ENCODE data around the gene EEF1AKMT3.
A peak's percentile ranks its signal among the peaks of the same experiment; 100 is the strongest.

The EEF1AKMT3 gene

DNA sequence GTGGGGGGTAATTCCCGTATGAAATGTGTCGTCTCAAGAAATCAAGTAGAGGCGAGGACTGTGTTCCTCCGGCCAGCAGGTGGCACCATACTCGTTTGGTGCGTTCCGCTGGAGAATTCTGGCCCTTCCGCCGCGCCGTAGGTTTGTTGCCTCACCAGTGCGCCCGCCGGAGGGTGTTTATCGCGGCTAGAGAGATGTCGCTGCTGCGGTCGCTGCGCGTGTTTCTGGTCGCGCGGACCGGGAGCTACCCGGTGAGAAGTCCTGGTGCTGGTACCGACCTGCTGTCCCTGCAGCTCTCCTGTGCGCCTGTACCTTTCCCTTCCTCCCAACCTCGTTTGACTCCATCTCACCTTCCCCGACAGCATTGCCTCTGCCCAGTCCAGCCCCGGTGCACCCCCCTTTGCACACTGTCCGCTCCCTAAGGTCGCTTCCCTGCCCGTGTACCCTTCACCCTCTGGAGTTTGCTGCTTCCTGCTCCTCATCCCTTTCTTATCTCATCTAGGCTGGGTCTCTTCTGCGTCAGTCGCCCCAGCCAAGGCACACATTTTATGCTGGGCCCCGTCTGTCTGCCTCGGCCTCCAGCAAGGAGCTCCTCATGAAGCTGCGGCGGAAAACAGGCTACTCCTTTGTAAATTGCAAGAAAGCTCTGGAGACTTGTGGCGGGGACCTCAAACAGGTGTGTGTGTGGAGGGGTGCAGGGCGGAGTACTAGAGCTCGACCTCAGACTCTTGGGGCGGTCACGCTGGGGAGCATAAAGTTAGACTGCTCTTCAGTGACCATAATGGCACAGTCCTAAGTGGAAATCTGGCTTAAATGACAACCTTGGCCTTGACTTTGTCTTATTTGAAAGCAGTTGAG, 10.4 kb downstream of the EEF1AKMT3 start, which contains the start of gene TSFM:
TSS of gene TSFM (plus strand) at position 180 of the 858 bp plus-strand sequence. CDS start at position 195, 15 bp downstream.
- DNase-seq (ENCODE audit: low read depth in 2 of 2), result peak; percentile 94 to 97

GRCh38 chr12:57783466-57783801, 11.0 kb downstream of the EEF1AKMT3 start:
- DNase-seq (ENCODE audit: low read depth in 2 of 2), result no peak

DNA sequence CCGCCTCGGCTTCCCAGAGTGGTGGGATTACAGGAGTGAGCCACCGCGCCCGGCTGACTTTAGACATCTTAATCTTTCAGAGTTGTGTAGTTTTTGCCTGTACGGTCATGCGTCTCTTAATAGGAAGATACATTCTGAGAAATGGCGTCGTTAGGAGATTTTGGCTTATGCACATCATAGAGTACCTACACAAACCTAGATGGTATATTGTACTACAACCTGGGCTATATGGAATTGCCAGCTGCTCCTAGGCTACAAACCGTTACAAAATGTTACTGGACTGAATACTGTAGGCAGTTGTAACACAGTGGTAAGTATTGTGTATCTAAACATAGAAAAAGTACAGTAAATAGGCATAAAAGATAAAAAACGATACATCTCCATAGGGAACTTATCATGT, 11.4 kb downstream of the EEF1AKMT3 start:
- no peak for DNase-seq (ENCODE audit: low read depth in 2 of 2)

GRCh38 chr12:57793920-57794319, 21.5 kb downstream of the EEF1AKMT3 start:
- DNase-seq (ENCODE audit: low read depth in 2 of 2), result no peak

DNA sequence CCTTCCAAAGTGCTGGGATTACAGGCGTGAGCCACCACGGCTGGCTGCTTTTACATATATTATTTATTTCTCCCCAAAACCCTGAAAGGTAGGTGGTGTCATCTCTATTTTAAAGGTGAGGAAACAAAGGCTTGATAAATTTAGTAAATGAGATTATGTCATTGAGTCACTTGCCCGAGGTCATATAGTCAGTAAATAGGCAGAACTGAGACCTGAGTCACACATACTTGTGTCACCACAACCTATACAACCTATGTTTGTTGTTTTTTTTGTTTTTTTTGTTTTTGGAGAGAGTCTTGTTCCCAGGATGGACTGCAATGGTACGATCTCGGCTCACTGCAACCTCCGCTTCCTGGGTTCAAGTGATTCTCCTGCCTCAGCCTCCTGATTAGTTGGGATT, 22.9 kb downstream of the EEF1AKMT3 start:
- DNase-seq (ENCODE audit: low read depth in 2 of 2), result no peak

GRCh38 chr12:57796996-57797395, 24.6 kb downstream of the EEF1AKMT3 start:
- DNase-seq (ENCODE audit: low read depth in 2 of 2), result no peak

GRCh38 chr12:57797933-57798332, 25.5 kb downstream of the EEF1AKMT3 start:
- no peak for DNase-seq (ENCODE audit: low read depth in 2 of 2)

GRCh38 chr12:57800965-57801364, 28.6 kb downstream of the EEF1AKMT3 start:
- no peak for DNase-seq (ENCODE audit: low read depth in 2 of 2)

DNA sequence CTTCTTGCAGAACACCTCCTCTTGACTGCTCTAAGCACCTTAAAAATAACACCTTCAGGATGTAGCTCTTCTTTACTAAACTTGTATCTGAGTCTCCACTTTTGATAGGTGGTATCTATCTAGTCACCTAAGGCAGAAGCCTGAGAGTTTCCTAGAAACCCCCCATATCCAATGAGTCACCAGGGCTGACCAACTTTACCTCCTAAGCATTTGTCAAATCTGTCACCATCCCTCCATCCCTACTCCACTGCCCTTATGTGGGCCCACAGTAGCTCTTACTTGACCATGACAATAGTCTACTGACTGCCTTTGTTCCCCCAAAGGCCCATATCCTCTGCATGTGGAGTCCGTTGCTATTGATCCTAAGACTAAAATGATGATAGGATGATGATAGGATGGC, 30.2 kb downstream of the EEF1AKMT3 start:
- DNase-seq (ENCODE audit: low read depth in 2 of 2), result no peak

DNA sequence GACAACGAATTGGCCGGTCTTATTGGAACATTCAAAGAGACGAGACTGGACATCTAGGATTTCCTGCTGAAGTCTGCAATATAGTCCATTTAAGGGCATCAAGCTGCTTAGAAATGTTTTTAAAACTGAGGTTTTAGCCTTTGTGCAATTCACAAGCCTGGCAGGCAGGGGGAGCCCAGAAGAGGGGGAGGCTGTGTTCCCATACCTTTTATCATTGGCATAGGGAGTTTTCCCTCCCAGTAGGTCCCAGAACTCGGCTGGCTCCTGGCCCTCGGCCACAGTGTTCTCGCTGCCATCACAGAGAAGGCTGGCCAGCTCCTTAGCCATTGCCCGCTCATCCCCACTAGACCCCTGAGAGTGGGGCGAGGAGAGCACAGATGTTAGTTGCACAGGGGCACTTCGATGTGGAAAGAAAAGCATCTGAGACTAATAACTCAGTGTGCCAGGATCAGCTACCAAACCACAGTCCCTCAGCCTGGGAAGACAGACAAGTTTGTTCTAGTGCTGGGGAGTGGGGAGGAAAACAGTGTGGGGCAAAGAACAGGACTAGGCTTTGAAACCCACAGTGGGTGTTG, 31.0 kb downstream of the EEF1AKMT3 start:
- DNase-seq (ENCODE audit: low read depth in 2 of 2), result no peak

DNA sequence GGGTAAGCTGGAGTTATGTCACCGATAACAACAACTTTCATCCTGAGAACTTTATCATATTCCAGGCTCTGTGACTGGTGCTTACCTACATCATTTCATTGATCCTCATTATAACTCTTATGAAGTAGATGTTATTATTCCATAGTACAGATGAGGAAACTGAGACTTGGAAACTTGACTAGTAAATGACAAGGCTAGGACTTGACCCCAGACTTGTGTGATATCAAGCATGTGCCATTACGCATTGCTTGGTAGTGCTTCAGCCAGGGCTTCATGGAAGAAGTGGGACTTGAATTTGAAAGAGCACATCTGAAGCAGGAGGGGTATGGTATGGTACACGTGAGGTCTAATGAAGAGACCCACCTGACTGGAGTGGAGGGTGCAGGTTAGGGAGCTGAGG, 34.3 kb downstream of the EEF1AKMT3 start:
- no peak for DNase-seq (ENCODE audit: low read depth in 2 of 2)

DNA sequence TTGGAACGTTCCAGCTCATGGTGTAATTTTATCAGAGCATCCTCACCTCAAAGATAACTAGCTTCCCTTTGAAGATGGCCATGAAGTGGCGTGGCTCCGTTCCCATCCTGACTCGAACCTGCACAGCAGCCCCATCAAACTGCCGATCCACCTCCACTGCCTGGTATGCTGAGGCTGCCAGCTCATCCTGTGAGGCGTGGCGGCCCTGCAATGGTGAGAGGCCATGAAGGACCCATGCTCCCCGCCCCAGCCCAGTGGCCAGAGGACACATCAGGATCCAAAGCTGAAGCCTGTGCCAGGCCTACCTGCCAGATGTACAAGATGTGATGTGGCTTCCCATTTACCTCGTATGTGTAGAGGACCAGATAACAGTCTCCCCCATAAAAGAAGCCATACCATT, 34.9 kb downstream of the EEF1AKMT3 start:
- no peak for DNase-seq (ENCODE audit: low read depth in 2 of 2)

GRCh38 chr12:57808351-57808750, 35.9 kb downstream of the EEF1AKMT3 start:
- no peak for DNase-seq (ENCODE audit: low read depth in 2 of 2)

DNA sequence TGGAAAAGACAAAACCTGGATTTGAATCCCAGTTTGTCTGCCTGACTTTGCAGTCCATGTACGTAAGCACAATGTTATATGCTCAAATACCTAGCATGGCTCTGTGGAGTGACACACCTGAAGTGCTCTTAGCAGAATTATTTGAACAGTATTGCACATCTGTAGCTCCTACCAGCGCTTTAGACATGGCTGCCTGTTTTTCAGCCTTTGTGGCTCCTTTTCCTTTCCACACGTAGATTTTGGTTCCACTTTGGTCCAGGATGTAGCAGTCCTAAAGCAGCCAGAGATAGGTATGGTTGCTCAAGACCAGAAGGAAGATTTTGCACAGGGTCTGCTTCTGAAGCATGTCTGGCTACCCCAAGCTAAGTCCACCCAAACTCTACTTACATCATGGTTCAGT, 37.0 kb downstream of the EEF1AKMT3 start:
- no peak for DNase-seq (ENCODE audit: low read depth in 2 of 2)

DNA sequence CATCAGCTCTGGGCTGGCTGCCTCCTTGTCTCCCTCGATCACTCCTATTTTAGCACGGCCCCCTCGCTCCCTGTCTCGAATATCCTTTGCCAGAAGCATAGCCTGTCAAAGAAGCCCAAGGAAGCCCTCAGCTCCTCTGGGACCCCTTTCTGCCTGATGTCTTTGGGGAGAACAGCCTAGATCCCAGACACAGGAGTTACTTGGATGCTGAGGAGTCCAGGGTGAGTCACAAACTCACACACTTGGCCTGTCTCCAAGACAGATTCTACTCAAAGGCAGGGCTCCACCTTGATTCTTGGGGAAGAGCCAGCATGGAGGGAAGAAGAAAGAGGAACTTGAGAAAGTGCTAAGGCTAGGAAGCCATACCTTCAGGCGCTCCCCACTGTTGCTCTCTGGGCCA, 38.0 kb downstream of the EEF1AKMT3 start:
- no peak for DNase-seq (ENCODE audit: low read depth in 2 of 2)

DNA sequence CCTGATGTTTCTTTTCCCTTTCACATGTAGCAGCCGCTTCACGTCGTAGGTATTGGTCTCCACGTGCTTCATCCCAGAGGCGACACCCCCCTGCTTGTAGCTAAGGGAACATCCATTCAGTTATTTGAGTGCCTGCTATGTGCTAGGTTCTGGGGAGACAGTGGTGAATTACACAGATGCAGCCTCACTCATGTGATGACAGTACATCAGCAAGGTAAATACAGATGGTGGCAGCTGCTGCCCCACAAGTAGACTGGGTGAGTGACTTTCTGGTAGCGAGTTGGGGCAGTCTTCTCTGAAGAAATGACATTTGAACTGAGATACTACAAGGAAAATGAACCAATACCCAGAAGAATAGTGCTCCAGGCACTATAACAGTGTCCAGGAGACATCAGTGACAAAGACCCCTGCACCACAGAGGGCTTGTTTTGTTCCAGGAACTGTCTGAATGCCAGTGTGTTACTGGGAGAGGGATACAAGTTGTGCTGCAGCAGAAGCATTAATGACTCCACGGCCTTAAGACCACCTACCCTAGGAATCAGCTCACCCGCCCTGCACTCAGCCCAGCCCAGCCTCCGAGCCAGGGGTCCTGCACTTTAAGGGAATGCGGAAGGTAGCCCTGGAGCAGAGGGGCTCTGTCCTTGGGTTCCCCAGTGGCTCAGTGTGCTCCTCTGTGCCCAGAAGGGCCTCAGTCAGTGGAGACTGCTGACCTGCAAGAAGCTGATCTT, 38.8 kb downstream of the EEF1AKMT3 start:
- DNase-seq (ENCODE audit: low read depth in 2 of 2), result no peak

DNA sequence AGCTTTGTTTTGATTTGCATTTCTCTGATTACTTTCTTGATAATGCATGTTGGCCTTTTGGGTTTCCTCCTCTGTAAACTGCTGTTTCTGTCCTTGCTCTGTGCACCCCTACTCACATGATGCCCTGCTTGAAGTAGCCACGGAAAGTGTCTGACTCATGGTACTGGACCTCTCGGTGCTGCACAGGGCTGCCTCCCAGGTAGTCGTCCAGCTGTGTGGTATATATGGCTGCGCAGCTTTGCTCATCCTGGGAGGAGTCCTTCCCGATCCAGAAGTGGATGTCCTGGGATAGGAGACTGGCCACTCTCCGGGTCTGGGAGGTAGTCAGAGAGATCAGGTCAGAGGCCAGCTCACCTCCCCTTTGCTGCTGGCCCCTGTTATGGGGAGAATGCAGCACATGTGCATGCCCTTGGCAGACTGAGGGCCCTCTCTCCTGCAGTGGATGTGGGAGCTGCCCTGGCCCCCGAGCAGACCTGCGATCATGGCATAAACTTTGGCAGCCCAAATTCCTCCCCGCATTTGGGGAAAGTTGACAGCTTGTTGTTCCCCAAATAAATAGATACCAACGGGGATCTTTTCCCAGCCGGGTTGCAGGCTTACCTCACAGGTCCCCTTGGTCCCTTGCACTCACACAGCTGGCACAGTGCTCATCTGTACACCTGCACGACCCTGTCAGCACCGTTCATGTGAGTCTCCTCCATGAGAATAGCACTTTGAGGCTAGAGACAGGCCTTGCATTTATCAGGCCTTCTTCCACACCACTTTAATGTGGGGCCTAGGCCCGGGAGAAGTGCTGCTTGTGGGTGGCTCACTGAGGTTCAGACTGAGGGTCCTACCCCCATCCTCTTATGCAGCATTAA, 40.9 kb downstream of the EEF1AKMT3 start:
- no peak for DNase-seq (ENCODE audit: low read depth in 2 of 2)

DNA sequence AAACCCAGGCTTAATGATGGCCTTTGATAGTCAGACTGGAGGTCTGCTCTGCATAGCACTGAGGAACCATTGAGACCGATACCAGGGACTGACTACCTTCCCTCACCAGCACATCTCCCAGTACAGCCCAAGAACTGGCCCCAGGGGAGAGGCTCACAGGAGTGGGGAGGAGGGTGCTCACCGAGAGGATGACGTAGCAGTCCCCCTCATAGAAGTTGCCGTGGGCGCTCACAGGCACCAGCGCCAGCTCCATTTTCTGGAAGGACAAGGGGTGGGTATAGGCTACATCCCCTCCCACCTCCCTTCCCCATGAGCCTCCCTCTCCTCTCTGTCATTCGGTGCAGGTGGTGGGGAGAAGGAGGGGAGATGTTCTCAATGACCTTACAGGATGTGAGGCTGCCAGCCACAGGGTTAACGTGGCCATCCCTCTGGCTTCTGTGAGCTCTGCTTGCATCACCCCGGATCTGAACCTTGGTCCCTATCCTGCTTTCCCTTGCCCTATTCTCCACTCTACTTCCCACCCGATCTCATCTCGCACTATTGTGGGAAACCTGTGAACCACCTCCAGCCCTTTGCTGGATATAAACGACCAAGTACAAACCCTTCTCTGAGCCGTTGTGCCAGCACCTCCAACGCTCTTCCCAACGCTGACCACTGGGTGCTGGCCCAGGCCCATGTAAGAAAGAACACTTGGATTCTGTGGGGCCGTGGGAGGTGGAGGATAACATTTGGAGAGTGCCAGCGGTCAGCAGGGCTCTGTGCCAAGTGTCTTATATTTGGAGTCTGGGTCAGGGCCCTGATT, 41.8 kb downstream of the EEF1AKMT3 start:
- no peak for DNase-seq (ENCODE audit: low read depth in 2 of 2)

DNA sequence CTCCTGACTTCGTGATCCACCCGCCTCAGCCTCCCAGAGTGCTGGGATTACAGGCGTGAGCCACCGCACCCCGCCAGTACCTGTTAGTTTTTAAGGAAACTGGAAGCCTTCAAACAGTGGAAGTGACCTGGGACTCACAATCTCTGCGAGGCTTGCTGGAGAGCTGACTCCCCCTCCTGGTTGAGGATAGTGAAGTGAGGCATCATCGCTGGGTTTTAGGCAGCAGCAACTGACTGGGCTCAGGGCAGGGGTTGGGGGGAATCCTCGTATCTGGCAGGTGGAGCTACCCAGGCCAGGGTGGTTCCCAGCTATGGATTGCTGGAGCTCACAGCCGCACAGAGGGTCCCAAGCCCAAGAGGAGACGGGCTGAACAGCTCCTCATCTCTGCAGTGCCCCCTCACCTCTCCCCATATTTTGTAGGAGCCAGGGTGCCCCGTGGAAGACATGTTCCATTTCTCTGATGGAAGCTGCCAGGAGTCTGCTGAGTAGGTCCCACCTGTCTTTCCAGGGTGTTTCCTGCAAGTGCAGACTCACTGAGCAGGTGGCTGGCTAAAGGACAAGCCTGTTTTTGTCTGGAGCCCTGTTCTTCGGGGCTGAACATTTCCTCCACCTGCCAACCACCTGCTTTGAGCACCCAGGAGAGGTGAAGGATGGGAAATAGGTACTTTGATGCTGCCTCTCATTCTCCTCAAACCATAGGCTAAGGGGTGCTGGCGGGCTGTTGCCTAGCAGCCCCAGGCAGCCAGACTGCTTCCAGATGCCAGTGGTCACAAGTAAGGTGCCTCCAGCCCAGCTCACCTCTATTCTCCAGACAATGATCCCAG, 43.0 kb downstream of the EEF1AKMT3 start:
- no peak for DNase-seq (ENCODE audit: low read depth in 2 of 2)
